ENCODE results near the gene METRN. TPM values are rescaled to one million over a fixed set of nuclear protein-coding genes. Genes with fewer than 3 reads are reported as not detected.

Gene METRN
- total and polyA plus RNA-seq, 2 donors (not counting 1 experiment from before 2014, with no cell fraction given) = 6.9 to 10.4 TPM

- no peaks in the 10 kb centered on the region for H3K9me3 Mint-ChIP-seq (ENCODE audit: insufficient read depth)
- no peak overlapping the region for H3K27ac Mint-ChIP-seq
- ATAC-seq (ENCODE audit: low read depth) (no peak), DNase-seq (no peak)
- Histone ChIP-seq H3K79me2 (ENCODE audit: control insufficient read depth, insufficient read depth, low read length) (peaks cover 5% of the 10 kb centered on the region), H3K9me3 (ENCODE audit: control extremely low read depth in 1 of 3, control insufficient read depth in 2 of 3, insufficient read depth in 1 of 3, low read length in 2 of 3) (no peaks in the 10 kb centered on the region), H3K36me3 (replicated peaks in 1 of 2; ENCODE audit: control extremely low read depth in 1 of 2, control insufficient read depth in 1 of 2, extremely low read depth in 1 of 2, insufficient read depth in 2 of 2, low read length in 1 of 2) (peaks cover 0 to 31% of the 10 kb centered on the region in 2 experiments), H3K4me1 (ENCODE audit: control insufficient read depth in 2 of 2, insufficient read depth in 2 of 2, low read length in 2 of 2) (peaks cover 15 to 25% of the 10 kb centered on the region in 2 donors), H3K27me3 (replicated peaks in 1 of 4; ENCODE audit: control extremely low read depth in 1 of 4, control insufficient read depth in 3 of 4, insufficient read depth in 4 of 4, low read length in 3 of 4) (no peaks in the 10 kb centered on the region), H3K27ac (ENCODE audit: low read length in 2 of 2) (peak overlapping the region in 1 of 2 donors; percentile 79), H3K4me3 (ENCODE audit: control extremely low read depth in 1 of 5, extremely low read depth in 1 of 5, insufficient read depth in 1 of 5, low read depth in 2 of 5, low read length in 4 of 5) (peak overlapping the region; percentile 23 to 84 (median 73)), H3K4me2 (replicated peaks; ENCODE audit: low read depth, low read length, poor library complexity, severe bottlenecking) (peak overlapping the region; percentile 99), H2AFZ (ENCODE audit: insufficient read depth, low read depth, low read length, poor library complexity, severe bottlenecking) (peak overlapping the region; percentile 94), H4K20me1 (ENCODE audit: control insufficient read depth, insufficient read depth, low read length, poor library complexity, severe bottlenecking) (peaks cover 31% of the 10 kb centered on the region), H3K9ac (ENCODE audit: low read length) (peak overlapping the region; percentile 91)
- ChIA-PET CTCF (interaction anchor here (2.4 kb wide), 1 partner anchor 13 kb away, joined by 7 read pairs; no protein-coding TSS in a partner anchor), POLR2A (no interaction called here)
- TF ChIP-seq EZH2 (IDR thresholded peaks at IDR 0.05; ENCODE audit: borderline replicate concordance, insufficient read depth, low read depth, low read length, poor library complexity, severe bottlenecking) = no peak
- no peak for TF ChIP-seq CTCF (IDR thresholded peaks at IDR 0.05)
- H3K27me3 Mint-ChIP-seq = no peaks in the 10 kb centered on the region
- WGBS (ENCODE audit: insufficient coverage) = 12% methylated on average over 50 of the region's 50 CpGs
- peak overlapping the region; percentile 86 for H3K4me3 Mint-ChIP-seq
- intact Hi-C loops (cut with micrococcal nuclease) = loop anchor here (1.0 to 5.0 kb wide), 4 partner anchors 11 to 276 kb away; partner anchors contain the start of genes JMJD8 and METTL26
- H3K4me1 Mint-ChIP-seq = peaks cover 10% of the 10 kb centered on the region
These were observed 46.3 kb upstream of the METRN start for GRCh38 chr16:668519-669171.

- Histone ChIP-seq H3K4me2 (replicated peaks; ENCODE audit: low read depth, low read length, poor library complexity, severe bottlenecking) (no peak overlapping the region), H3K27ac (ENCODE audit: low read length in 2 of 2) (no peak overlapping the region), H3K27me3 (replicated peaks in 1 of 4; ENCODE audit: control extremely low read depth in 1 of 4, control insufficient read depth in 3 of 4, insufficient read depth in 4 of 4, low read length in 3 of 4) (peaks cover 0 to 2% (median under 1%) of the 10 kb centered on the region in 4 experiments), H4K20me1 (ENCODE audit: control insufficient read depth, insufficient read depth, low read length, poor library complexity, severe bottlenecking) (peaks cover 31% of the 10 kb centered on the region), H3K4me3 (ENCODE audit: control extremely low read depth in 1 of 5, extremely low read depth in 1 of 5, insufficient read depth in 1 of 5, low read depth in 2 of 5, low read length in 4 of 5) (no peak overlapping the region), H3K9me3 (ENCODE audit: control extremely low read depth in 1 of 3, control insufficient read depth in 2 of 3, insufficient read depth in 1 of 3, low read length in 2 of 3) (no peaks in the 10 kb centered on the region), H3K9ac (ENCODE audit: low read length) (no peak overlapping the region), H3K79me2 (ENCODE audit: control insufficient read depth, insufficient read depth, low read length) (peaks cover 5% of the 10 kb centered on the region), H3K36me3 (replicated peaks in 1 of 2; ENCODE audit: control extremely low read depth in 1 of 2, control insufficient read depth in 1 of 2, extremely low read depth in 1 of 2, insufficient read depth in 2 of 2, low read length in 1 of 2) (peaks cover 0 to 31% of the 10 kb centered on the region in 2 experiments), H2AFZ (ENCODE audit: insufficient read depth, low read depth, low read length, poor library complexity, severe bottlenecking) (no peak overlapping the region), H3K4me1 (ENCODE audit: control insufficient read depth in 2 of 2, insufficient read depth in 2 of 2, low read length in 2 of 2) (peaks cover 15 to 25% of the 10 kb centered on the region in 2 donors)
- Mint-ChIP-seq H3K4me1 (peaks cover 10% of the 10 kb centered on the region), H3K27ac (no peak overlapping the region), H3K9me3 (ENCODE audit: insufficient read depth) (no peaks in the 10 kb centered on the region), H3K27me3 (no peaks in the 10 kb centered on the region), H3K4me3 (peak overlapping the region; percentile 86)
- DNase-seq (no peak), ATAC-seq (ENCODE audit: low read depth) (no peak)
- TF ChIP-seq EZH2 (IDR thresholded peaks at IDR 0.05; ENCODE audit: borderline replicate concordance, insufficient read depth, low read depth, low read length, poor library complexity, severe bottlenecking) (no peak), CTCF (IDR thresholded peaks at IDR 0.05) (no peak)
- 98% methylated on average over 13 of the region's 13 CpGs for WGBS (ENCODE audit: insufficient coverage)
- CTCF ChIA-PET = no interaction called here
- intact Hi-C loops (cut with micrococcal nuclease) = loop anchor here (2.0 to 5.0 kb wide), 2 partner anchors 15 to 277 kb away; partner anchors contain the start of gene JMJD8
- POLR2A ChIA-PET = no interaction called here
These were observed 45.3 kb upstream of the METRN start for GRCh38 chr16:669666-670065.
